HG03520 (cell line): Measurements from ENCODE around the gene KLHL8.

Source experiments
- ATAC-seq: cut with Tn5 transposase; IDR thresholded peaks from one replicate; pipeline ENCODE4 v1.9.1; 2021; ENCODE audit warnings: mild to moderate bottlenecking, moderate library complexity; ENCODE audit not compliant: unreplicated experiment

The KLHL8 gene

GRCh38 chr4:87126056-87126455 lies 94.4 kb downstream of the KLHL8 start:
- ATAC-seq, result no peak

DNA sequence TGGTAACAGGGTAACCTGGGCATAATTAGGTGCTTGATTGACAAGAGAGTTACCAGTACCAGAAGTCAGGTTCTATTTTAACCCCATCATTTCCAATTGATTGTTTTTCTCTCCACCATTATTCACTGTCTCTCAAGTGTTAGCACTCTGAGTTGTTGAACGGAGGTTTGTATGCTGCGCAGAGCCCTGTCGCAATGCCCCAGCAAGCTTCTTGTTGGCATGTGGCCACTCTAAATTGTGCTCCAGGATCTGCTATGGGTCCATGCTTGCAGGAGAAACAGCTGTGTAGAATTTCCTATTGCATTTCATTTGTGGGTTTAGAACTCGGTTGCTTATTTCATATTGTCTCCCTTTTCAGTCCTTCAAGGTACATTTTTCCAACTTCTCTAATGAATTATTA lies 98.2 kb downstream of the KLHL8 start:
- ATAC-seq, result no peak

DNA sequence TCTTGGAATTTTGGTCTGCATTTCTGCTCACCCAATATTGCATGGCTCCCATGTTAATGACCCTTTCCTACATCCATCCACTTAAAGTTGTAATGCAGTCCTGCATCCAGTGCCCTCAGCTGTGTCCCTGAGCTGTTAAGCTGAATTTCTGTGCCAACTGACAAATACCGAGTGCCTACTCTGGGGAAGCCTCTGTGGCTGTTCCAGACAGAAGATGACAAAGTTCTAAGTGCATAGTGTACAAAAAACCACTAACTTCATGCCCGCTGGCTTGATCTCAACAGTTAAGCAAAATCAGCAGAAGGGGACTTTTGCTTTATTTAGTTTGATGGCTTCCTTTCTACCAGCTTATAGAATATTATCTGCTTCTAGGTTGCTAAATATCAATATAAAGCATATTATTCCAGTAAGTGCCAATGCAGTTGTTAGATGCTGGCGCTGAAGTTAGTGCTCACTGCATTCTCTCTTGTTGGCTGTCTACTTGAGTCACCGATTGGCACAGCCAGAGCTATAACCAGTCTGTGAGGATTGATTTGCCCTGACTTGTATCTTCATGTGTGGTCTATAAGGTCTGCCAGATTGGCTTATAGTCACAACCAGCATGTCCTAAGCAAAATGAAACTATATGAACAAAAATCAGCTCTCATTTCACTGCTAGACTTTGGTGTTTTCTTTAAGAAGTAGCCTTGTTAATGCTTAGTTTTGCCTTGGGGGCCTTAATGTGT lies 98.9 kb downstream of the KLHL8 start:
- ATAC-seq, result no peak

DNA sequence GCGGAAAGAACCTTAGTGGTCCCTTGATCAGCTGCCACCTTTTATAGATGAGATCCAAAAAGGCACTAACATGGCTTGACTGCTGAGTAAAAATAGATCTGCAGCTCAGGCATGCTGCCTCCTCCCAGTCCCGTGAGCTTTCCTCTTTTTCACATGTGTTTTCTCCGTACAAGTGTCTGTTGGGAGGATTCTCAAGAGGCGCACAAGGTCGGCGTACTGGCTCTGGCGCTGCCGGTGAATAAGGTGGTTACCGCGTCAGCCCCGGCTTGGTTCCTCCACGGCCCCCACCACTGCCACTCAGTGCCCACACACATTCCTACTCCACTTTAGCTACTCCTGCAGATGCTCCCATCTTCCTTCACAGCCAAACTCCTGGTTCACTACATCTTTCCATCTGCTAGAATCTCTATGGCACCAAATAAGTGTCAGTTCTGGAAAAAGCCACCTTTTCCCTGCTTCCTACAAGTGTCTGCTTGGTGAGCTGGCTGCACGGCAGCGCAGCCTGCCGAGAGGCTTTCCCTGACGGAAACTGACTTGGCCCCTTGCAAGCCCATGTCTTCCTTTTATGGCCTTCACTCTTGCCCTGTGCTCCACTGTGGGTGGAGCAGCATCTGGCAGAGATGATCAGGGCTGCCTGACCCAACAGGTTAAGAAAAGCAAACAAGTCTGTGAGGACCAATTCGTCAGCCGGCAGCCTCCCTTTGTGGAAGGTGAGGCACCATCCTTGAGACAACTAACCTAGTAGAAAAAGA lies 99.8 kb downstream of the KLHL8 start:
- no peak for ATAC-seq

DNA sequence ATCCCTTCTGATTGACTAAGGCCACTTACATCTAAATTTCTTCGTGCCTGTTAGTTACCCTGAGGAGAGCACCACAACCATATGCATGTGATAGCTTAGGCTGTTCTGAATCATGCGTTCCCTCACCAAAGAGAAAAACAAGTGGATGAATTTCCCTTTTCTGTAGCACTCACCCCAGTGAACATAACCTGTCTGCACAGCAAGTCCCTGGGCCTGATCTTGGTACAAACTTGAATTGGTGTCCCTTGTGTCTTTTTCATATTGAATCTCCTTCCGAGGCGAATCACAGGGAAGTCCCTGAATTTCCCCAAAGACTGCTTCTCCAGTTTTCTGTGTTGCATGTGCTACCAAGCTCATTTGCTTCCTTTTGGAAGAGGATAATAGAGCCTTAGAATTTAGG lies 100.4 kb downstream of the KLHL8 start:
- ATAC-seq, result no peak

DNA sequence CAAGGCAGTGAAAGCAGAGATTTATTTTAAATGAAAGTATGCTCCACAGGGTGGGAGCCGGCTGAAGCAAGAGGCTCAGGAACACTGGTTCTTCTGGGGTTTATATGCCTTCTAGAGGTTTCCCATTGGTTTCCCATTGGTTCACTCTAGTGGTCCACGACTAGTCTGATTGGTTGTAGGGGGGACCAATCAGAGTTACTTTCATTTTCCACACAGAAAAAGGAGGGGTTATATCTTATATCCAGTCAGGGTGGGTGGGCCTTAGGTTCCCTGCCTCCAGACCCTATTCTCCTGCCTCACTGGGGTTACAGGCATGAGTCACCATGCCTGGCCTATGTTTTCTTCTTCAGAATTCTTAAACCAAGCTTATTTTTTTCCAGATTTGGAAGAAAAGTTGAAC lies 101.6 kb downstream of the KLHL8 start:
- ATAC-seq, result no peak

DNA sequence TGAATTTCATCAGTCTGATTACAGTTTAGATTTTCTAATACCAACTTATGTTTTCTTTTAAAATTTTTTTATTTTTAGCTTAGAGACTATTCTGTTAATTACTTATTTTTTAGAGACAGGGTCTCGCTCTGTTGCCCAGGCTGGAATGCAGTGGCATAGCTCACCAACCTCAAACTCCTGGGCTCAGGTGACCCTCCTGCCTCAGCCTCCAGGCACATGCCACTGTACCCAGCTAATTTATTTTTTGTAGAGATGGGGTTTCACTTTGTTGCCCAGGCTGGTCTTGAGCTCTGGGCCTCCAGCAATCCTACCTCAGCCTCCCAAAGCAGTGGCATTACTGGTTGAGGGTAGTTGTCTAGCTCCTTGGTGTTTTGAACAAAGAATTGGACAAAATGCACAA lies 102.0 kb downstream of the KLHL8 start:
- no peak for ATAC-seq

GRCh38 chr4:87117732-87118075 lies 102.7 kb downstream of the KLHL8 start:
- no peak for ATAC-seq

DNA sequence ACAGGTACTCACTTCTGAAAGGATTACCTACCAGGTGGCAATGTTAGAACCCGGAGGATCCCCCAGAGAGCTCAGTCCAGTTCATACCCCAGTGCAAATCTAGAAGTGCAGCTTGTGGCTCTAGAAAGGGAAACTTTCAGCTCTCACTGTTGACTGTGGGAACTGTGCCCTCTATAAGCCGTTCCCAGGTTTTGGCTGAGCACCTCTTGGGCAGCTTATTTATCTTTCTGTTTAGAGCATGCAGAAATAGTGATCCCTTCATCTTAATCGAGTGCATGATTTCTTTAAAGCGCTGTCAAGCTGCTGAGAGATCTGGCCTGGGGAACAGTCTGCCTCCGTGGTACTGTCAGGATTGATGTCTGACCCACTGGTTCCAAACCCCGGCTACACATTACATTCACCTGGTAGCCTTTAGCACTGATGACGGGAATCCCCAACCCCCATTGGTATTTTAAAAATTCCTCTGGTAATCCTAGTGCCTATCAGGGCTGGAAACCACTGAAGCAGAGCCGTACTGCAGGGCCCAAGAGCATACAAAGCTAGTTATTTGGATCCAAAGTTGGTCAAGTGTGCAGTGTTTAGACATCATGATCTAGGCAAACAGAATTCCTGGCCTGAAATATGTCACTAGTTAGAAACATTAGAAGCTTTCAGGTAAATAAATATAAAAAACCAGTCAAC lies 103.2 kb downstream of the KLHL8 start:
- ATAC-seq, result no peak

DNA sequence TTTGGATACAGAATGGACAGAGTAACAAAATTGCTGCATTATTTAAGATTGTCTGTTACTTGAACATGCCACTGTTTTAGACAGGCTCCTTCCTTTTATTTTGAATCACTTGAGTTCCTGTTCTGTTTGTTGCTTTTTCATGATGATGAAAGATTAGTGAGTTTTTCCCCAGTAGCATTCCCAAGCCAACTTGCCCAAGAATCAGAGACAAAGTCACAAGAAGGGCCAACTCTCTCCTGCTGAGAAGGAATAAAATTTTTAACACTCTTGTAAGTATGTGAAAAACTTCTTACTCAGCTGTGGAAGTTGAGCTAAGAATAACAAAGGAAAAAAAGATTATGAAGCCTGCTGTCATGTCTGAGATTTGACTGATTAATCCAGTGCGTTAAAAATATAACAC lies 104.2 kb downstream of the KLHL8 start:
- ATAC-seq, result no peak

GRCh38 chr4:87114245-87115062 lies 106.0 kb downstream of the KLHL8 start:
- no peak for ATAC-seq

- no peak for ATAC-seq
These were observed 108.4 kb downstream of the KLHL8 start for GRCh38 chr4:87112063-87112462.
